ENCODE data around the gene LCN1. TPM values are rescaled to one million over a fixed set of nuclear protein-coding genes. Genes with fewer than 3 reads are reported as not detected.

The LCN1 gene
- total RNA-seq, 1 donor from 2014 or later, result not detected

DNA sequence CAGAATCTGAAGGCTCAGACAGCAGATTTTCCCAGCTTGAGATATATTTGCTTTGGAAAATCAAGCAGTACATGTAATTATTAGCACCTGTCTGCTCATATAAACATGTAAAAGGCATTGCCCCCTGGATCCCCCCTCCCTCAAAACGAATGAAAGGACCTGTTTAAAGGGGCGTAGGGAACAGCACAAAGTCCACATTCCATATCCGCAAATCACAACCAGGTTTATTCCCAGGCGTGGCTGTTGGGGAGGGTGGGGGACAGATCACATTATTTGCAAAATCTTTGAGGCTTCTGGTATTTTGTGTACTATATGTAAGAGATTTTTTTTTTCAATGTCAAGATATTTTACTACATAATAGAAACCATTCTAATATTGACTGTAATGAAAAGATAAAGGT, 29.5 kb upstream of the LCN1 start:
- H2AFZ ChIP-seq (replicated peaks), result no peak overlapping the region
- no peaks in the 10 kb centered on the region for H3F3A ChIP-seq (ENCODE audit: low read depth)
- no peak overlapping the region for H3K27ac ChIP-seq
- no peaks in the 10 kb centered on the region for H3K27me3 ChIP-seq
- H3K27me3 Mint-ChIP-seq (ENCODE audit: insufficient read depth, low read depth), result no peaks in the 10 kb centered on the region
- H3K9me3 Mint-ChIP-seq, result no peaks in the 10 kb centered on the region
- H3K9me3 ChIP-seq (ENCODE audit: low read depth), result no peaks in the 10 kb centered on the region
- TF ChIP-seq, protein P1, sequence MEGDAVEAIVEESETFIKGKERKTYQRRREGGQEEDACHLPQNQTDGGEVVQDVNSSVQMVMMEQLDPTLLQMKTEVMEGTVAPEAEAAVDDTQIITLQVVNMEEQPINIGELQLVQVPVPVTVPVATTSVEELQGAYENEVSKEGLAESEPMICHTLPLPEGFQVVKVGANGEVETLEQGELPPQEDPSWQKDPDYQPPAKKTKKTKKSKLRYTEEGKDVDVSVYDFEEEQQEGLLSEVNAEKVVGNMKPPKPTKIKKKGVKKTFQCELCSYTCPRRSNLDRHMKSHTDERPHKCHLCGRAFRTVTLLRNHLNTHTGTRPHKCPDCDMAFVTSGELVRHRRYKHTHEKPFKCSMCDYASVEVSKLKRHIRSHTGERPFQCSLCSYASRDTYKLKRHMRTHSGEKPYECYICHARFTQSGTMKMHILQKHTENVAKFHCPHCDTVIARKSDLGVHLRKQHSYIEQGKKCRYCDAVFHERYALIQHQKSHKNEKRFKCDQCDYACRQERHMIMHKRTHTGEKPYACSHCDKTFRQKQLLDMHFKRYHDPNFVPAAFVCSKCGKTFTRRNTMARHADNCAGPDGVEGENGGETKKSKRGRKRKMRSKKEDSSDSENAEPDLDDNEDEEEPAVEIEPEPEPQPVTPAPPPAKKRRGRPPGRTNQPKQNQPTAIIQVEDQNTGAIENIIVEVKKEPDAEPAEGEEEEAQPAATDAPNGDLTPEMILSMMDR (IDR thresholded peaks at IDR 0.05), result no peak
- TF ChIP-seq EZH2 (IDR thresholded peaks at IDR 0.05) (no peak), EZH2phosphoT487 (IDR thresholded peaks at IDR 0.05) (no peak)
- DNase-seq (ENCODE audit: low spot score), result no peak
- H3K4me3 ChIP-seq, result no peak overlapping the region
- H3K36me3 Mint-ChIP-seq, result peaks cover 4% of the 10 kb centered on the region
- H3K4me2 ChIP-seq, result no peak overlapping the region
- no peaks in the 10 kb centered on the region for H3K36me3 ChIP-seq
- H3K79me2 ChIP-seq (ENCODE audit: low read depth), result no peaks in the 10 kb centered on the region
- H3K4me1 ChIP-seq, result no peaks in the 10 kb centered on the region
- H4K20me1 ChIP-seq (ENCODE audit: low read depth), result peaks cover 14% of the 10 kb centered on the region
- no peak overlapping the region for H3K4me3 Mint-ChIP-seq
- H3K27ac Mint-ChIP-seq, result no peak overlapping the region
- H3K9ac ChIP-seq, result no peak overlapping the region
- no peaks in the 10 kb centered on the region for H3K4me1 Mint-ChIP-seq

DNA sequence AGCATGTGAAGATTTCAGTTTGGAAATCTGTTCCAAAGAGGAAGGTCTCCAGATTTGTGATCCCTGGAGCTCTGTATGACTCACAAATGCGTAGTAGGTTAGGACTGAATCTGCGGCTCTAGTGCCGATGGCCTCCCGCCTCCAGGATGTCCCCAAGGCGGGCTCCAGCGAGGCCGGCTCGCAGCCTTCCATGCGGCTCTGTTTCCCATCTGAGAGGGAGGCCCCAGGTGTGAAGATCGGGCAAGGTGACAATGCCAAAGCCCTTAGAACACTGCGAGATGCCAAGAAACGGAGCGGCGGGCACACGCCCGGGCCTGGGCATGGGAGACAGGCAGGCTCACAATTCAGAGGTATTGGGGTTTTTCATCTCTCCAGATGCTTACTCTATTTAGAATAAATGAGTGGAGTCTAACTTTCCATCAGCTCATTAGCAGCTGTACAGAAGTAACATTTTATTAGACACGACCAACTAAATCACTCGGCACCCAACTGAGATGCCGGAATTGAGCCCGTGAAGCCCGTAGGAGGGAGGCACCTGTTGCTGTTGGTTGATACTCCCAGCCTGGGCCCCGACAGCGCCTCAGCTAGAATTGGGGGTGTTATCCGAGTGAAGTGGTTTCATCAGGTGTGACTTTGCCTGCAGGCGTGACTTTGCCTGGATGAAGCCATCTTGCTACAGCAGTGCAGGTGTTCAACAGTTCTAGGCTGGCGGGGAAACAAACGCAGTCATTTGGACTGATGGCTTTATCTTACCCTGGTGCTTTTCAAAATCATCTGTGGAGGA, 28.2 kb upstream of the LCN1 start:
- Histone ChIP-seq H3K27ac (no peak overlapping the region), H3K4me3 (no peak overlapping the region), H3K9me3 (ENCODE audit: low read depth) (no peaks in the 10 kb centered on the region), H3K36me3 (no peaks in the 10 kb centered on the region), H3K9ac (no peak overlapping the region), H4K20me1 (ENCODE audit: low read depth) (peaks cover 7% of the 10 kb centered on the region), H3K79me2 (ENCODE audit: low read depth) (no peaks in the 10 kb centered on the region), H3K27me3 (no peaks in the 10 kb centered on the region), H3F3A (ENCODE audit: low read depth) (no peaks in the 10 kb centered on the region), H3K4me2 (no peak overlapping the region), H3K4me1 (no peaks in the 10 kb centered on the region), H2AFZ (replicated peaks) (no peak overlapping the region)
- no peak for DNase-seq (ENCODE audit: low spot score)
- H3K27ac Mint-ChIP-seq, result no peak overlapping the region
- TF ChIP-seq EZH2phosphoT487 (IDR thresholded peaks at IDR 0.05), result no peak
- no peak for TF ChIP-seq EZH2 (IDR thresholded peaks at IDR 0.05)
- TF ChIP-seq, protein P1 (IDR thresholded peaks at IDR 0.05), result no peak
- H3K9me3 Mint-ChIP-seq, result no peaks in the 10 kb centered on the region
- H3K4me1 Mint-ChIP-seq, result no peaks in the 10 kb centered on the region
- H3K36me3 Mint-ChIP-seq, result peaks cover 4% of the 10 kb centered on the region
- H3K27me3 Mint-ChIP-seq (ENCODE audit: insufficient read depth, low read depth), result no peaks in the 10 kb centered on the region
- H3K4me3 Mint-ChIP-seq, result no peak overlapping the region

DNA sequence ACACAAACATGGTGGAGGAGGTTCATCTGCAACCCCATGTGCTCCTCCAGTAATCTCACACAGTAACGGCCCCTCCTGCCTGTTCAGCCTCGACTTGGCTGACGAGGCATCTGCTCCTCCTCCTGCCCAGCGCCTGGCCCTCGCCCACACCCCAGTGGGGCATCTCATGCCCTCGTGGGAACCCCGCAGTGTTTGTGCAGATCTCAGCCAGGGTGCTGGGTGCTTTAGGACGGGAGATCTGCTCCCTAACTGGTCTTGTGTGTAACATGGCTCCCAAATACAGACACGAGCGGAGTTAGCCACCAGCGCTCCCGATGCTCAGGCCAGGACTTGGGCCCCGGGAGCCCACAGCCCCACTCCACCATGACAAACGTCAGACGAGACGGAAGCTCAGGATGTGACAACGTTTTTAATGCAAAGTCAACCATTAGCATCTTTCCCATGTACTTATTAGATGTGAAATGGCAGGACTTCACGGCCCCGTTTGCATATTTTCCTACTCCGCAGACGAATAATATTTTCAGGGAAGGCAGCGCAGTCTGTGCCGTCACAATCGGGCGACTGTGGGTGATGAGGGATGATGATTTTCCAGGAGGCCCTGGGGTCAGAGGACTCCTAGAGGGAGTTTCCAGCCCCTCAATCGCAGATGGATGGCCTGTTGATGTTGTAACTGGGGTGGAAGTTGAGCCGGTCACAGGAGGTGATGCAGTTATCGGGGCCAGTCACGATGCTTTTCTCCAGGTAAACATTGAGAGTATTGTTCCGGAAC, 26.3 kb upstream of the LCN1 start:
- no peaks in the 10 kb centered on the region for H3K9me3 Mint-ChIP-seq
- H3K4me1 ChIP-seq, result no peaks in the 10 kb centered on the region
- H2AFZ ChIP-seq (replicated peaks), result no peak overlapping the region
- H3K27me3 Mint-ChIP-seq (ENCODE audit: insufficient read depth, low read depth), result no peaks in the 10 kb centered on the region
- TF ChIP-seq, protein P1 (IDR thresholded peaks at IDR 0.05), result no peak
- TF ChIP-seq EZH2phosphoT487 (IDR thresholded peaks at IDR 0.05) (no peak), EZH2 (IDR thresholded peaks at IDR 0.05) (no peak)
- H3K27ac ChIP-seq, result no peak overlapping the region
- H4K20me1 ChIP-seq (ENCODE audit: low read depth), result peaks cover 11% of the 10 kb centered on the region
- no peak overlapping the region for H3K4me2 ChIP-seq
- H3K9ac ChIP-seq, result no peak overlapping the region
- no peaks in the 10 kb centered on the region for H3K79me2 ChIP-seq (ENCODE audit: low read depth)
- peaks cover 6% of the 10 kb centered on the region for H3K4me1 Mint-ChIP-seq
- DNase-seq (ENCODE audit: low spot score), result no peak
- H3K36me3 ChIP-seq, result no peaks in the 10 kb centered on the region
- H3K27me3 ChIP-seq, result peaks cover 12% of the 10 kb centered on the region
- H3K27ac Mint-ChIP-seq, result no peak overlapping the region
- H3K9me3 ChIP-seq (ENCODE audit: low read depth), result no peaks in the 10 kb centered on the region
- no peak overlapping the region for H3K4me3 Mint-ChIP-seq
- H3K4me3 ChIP-seq, result no peak overlapping the region
- peaks cover 10% of the 10 kb centered on the region for H3F3A ChIP-seq (ENCODE audit: low read depth)
- peaks cover 2% of the 10 kb centered on the region for H3K36me3 Mint-ChIP-seq

All from neural progenitor cell (in vitro differentiated cells).